Psoas muscle (tissue), 8 donors: Measurements from ENCODE around the gene INSR. TPM values are rescaled to one million over a fixed set of nuclear protein-coding genes. Genes with fewer than 3 reads are reported as not detected.

ENCODE experiments used
- ATAC-seq, 4 donors: fragments of 200-7000 bp; cut with Tn5 transposase; one replicate each; pipeline ENCODE4 v1.9.1; 2020; ENCODE audit warnings: moderate library complexity in 3 of 4, mild to moderate bottlenecking in 2 of 4
- DNase-seq, 2 donors: peaks; one replicate each; pipeline ENCODE4 v3.0.0-alpha.2; 2020
- H3K27ac ChIP-seq: fragments of 200-600 bp; one replicate; pipeline ENCODE4 v1.8.0; 2022
- H3K27me3 ChIP-seq, 3 donors: fragments of 200-600 bp in 1 of 3; one replicate each; pipeline versions ENCODE4 v1.6.1 to v1.8.0; 2013 to 2022; ENCODE audit warnings: low read length in 2 of 3, mild to moderate bottlenecking in 2 of 3, moderate library complexity in 1 of 3; ENCODE audit not compliant: insufficient read depth in 3 of 3
- H3K36me3 ChIP-seq, 2 donors: fragments of 200-600 bp in 1 of 2; one replicate each; pipeline versions ENCODE4 v1.6.1 to v1.8.0; 2013 to 2022; ENCODE audit warnings: low read depth in 1 of 2, mild to moderate bottlenecking in 1 of 2, moderate library complexity in 1 of 2; ENCODE audit not compliant: insufficient read depth in 1 of 2
- H3K4me1 ChIP-seq: fragments of 200-600 bp; one replicate; pipeline ENCODE4 v1.8.0; 2022
- H3K4me3 ChIP-seq: fragments of 200-600 bp; one replicate; pipeline ENCODE4 v1.8.0; 2022; ENCODE audit warnings: mild to moderate bottlenecking
- H3K9me3 ChIP-seq: fragments of 200-600 bp; one replicate; pipeline ENCODE4 v1.8.0; 2022
- CTCF ChIP-seq: fragments of 200-600 bp; IDR thresholded peaks from one replicate; pipeline ENCODE4 v1.8.0; 2022; ENCODE audit warnings: antibody characterized with exemption
- WGBS, 3 donors: extraction: QIAGEN DNeasy Blood & Tissue Kit; methylation state at CpG; one replicate each; pipeline versions ENCODE4 v1.1.6 to v1.1.7; 2013; 5-methylcytosine and 5-hydroxymethylcytosine counted together
- intact Hi-C, 2 donors: fragments of 100-400 bp; cut with DNase I; formaldehyde crosslinking; loops; one replicate each; pipeline versions ENCODE4 v1.11.0 to v1.14.2; 2022
- polyA plus RNA-seq, 3 donors: library from polyadenylated mRNA; stranded (reverse); fragments of 200-250 nt; gene quantifications; one replicate each; pipeline ENCODE4 v1.2.3, GENCODE V29; 2013
- total RNA-seq, 4 donors: library from RNA; stranded (reverse); fragmentation: NEBNext Ultra II Directional in 2 of 4; extraction: Animal tissue kit (Norgen Biotek cat#: 25700) in 2 of 4; gene quantifications; one replicate each; pipeline versions ENCODE4 v1.2.1 to v1.2.4, GENCODE V29; 2021 to 2023
- donor health status: healthy with polysubstance abuse.
- donor health status: DM: no; HTN: no; CAD: no; lungs with moderate emphysema.
- donor health status: Bipolar disorder and iron deficiency.
- donor health status: healthy.
- donor health status: DM: yes; HTN: yes; CAD: no.
- donor health status: DM: no; HTN: no; CAD: no.
- donor health status: DM: no; HTN: no; CAD: no.
- donor health status: DM: yes; HTN: yes; CAD: no.

INSR gene
- total and polyA plus RNA-seq, 7 donors = 3.7 to 95.1 (median 48.5) TPM

- no peak for ATAC-seq
- Histone ChIP-seq H3K9me3 (no peaks in the 10 kb centered on the region), H3K27me3 (no peaks in the 10 kb centered on the region), H3K27ac (peak overlapping the region; percentile 27), H3K4me1 (peaks cover 25% of the 10 kb centered on the region), H3K36me3 (peaks cover 0 to 47% of the 10 kb centered on the region in 2 donors), H3K4me3 (no peak overlapping the region)
- WGBS, 3 donors = 15 to 43% (median 39%) methylated on average over 2 of the region's 2 CpGs
- no peak for TF ChIP-seq CTCF
- intact Hi-C loops = no loop called here
- DNase-seq = no peak
These were observed 157.1 kb downstream of the INSR start for GRCh38 chr19:7137120-7137519.

GRCh38 chr19:7132054-7132453 is 162.2 kb downstream of the INSR start:
- Histone ChIP-seq H3K9me3 (peaks cover 2% of the 10 kb centered on the region), H3K4me1 (peaks cover 19% of the 10 kb centered on the region), H3K4me3 (no peak overlapping the region), H3K36me3 (peaks cover 3 to 57% of the 10 kb centered on the region in 2 donors), H3K27me3 (no peaks in the 10 kb centered on the region), H3K27ac (no peak overlapping the region)
- intact Hi-C loops = no loop called here
- ATAC-seq = no peak
- no peak for DNase-seq
- 96 to 98% (median 96%) methylated on average over 16 of the region's 16 CpGs for WGBS, 3 donors
- TF ChIP-seq CTCF = no peak

- no peak for DNase-seq
- intact Hi-C loops = no loop called here
- H3K4me1 ChIP-seq = peaks cover 10% of the 10 kb centered on the region
- H3K27me3 ChIP-seq = no peaks in the 10 kb centered on the region
- TF ChIP-seq CTCF = no peak
- no peak overlapping the region for H3K27ac ChIP-seq
- no peak overlapping the region for H3K4me3 ChIP-seq
- WGBS, 3 donors = 93 to 100% (median 98%) methylated on average over 1 of the region's 1 CpG
- no peak for ATAC-seq
- peaks cover 14 to 77% of the 10 kb centered on the region in 2 donors for H3K36me3 ChIP-seq
- H3K9me3 ChIP-seq = peaks cover 12% of the 10 kb centered on the region
These were observed 164.2 kb downstream of the INSR start for GRCh38 chr19:7130043-7130442.

GRCh38 chr19:7126132-7126531 is 168.1 kb downstream of the INSR start:
- DNase-seq (no peak), ATAC-seq (no peak)
- Histone ChIP-seq H3K27ac (no peak overlapping the region), H3K27me3 (no peaks in the 10 kb centered on the region), H3K36me3 (peaks cover 14 to 94% of the 10 kb centered on the region in 2 donors), H3K4me3 (no peak overlapping the region), H3K4me1 (no peaks in the 10 kb centered on the region), H3K9me3 (peaks cover 12% of the 10 kb centered on the region)
- no peak for TF ChIP-seq CTCF
- WGBS, 3 donors = 94 to 100% (median 95%) methylated on average over 3 of the region's 3 CpGs
- intact Hi-C loops = no loop called here

GRCh38 chr19:7125221-7125620 is 169.0 kb downstream of the INSR start:
- peaks cover 11 to 94% of the 10 kb centered on the region in 2 donors for H3K36me3 ChIP-seq
- H3K4me3 ChIP-seq = no peak overlapping the region
- no peak overlapping the region for H3K27ac ChIP-seq
- no peak for TF ChIP-seq CTCF
- intact Hi-C loops = no loop called here
- 94 to 99% (median 98%) methylated on average over 16 of the region's 16 CpGs for WGBS, 3 donors
- DNase-seq (no peak), ATAC-seq (no peak)
- H3K27me3 ChIP-seq = no peaks in the 10 kb centered on the region
- peaks cover 12% of the 10 kb centered on the region for H3K9me3 ChIP-seq
- H3K4me1 ChIP-seq = no peaks in the 10 kb centered on the region
